Panc1 (cell line): ENCODE measurements around the gene CGN. TPM values are rescaled to one million over a fixed set of nuclear protein-coding genes. Genes with fewer than 3 reads are reported as not detected.

Experiments used
- ATAC-seq: fragments of 200-7000 bp; cut with Tn5 transposase; 2 replicates; pipeline ENCODE4 v1.9.1; 2020; ENCODE audit warnings: mild to moderate bottlenecking, moderate library complexity
- BruUV-seq: library from RNA; stranded (reverse); fragments of 400-500 nt; replicated peaks from 2 replicates; lab custom pipeline; 2021; lab: Mats Ljungman, UMichigan
- CTCF ChIA-PET: fragments of 300-600 bp; sonication (Branson Sonifier 250); formaldehyde crosslinking; loops from one replicate; lab custom pipeline; 2022; ENCODE audit warnings: antibody characterized with exemption; lab: Charles Lee
- POLR2A ChIA-PET: fragments of 300-600 bp; sonication (Branson Sonifier 250); formaldehyde crosslinking; loops from one replicate; lab custom pipeline; 2022; ENCODE audit warnings: antibody characterized with exemption; lab: Charles Lee
- DNase-seq: peaks from one replicate; pipeline ENCODE4 v3.0.0-alpha.2; 2010; ENCODE audit warnings: low read depth, low spot score
- H3K27ac ChIP-seq: 2 replicates; pipeline ENCODE4 v1.5.1; 2011; ENCODE audit warnings: mild to moderate bottlenecking, low read length, inconsistent platforms
- H3K27me3 ChIP-seq: fragments of 200-500 bp; sonication (Bioruptor generic); 2 replicates; pipeline ENCODE4 v1.6.0; 2014; ENCODE audit warnings: low read length, inconsistent platforms; ENCODE audit not compliant: control insufficient read depth, insufficient read depth
- H3K36me3 ChIP-seq: fragments of 200-500 bp; sonication (Bioruptor generic); 2 replicates; pipeline ENCODE4 v1.5.1; 2014; ENCODE audit warnings: inconsistent platforms, mild to moderate bottlenecking, low read length, moderate library complexity; ENCODE audit not compliant: control insufficient read depth, insufficient read depth
- H3K4me1 ChIP-seq: 2 replicates; pipeline ENCODE4 v1.5.1; 2011; ENCODE audit warnings: inconsistent platforms, mild to moderate bottlenecking, low read length, moderate library complexity; ENCODE audit not compliant: control insufficient read depth, insufficient read depth
- H3K4me3 ChIP-seq, 2 experiments: 2 replicates each; pipeline ENCODE4 v1.5.1; 2011 to 2012; ENCODE audit warnings: low read depth in 2 of 2, low read length in 2 of 2, mild to moderate bottlenecking in 2 of 2, inconsistent platforms in 1 of 2, moderate library complexity in 1 of 2
- H3K9me3 ChIP-seq: fragments of 200-500 bp; sonication (Bioruptor generic); 2 replicates; pipeline ENCODE4 v1.5.1; 2014; ENCODE audit warnings: low read depth, mild to moderate bottlenecking, inconsistent platforms, low read length, moderate library complexity; ENCODE audit not compliant: control insufficient read depth, insufficient read depth
- CTCF ChIP-seq: fragments of 450-650 bp; IDR thresholded peaks from 2 replicates; pipeline ENCODE4 v1.5.1; 2017; ENCODE audit warnings: mild to moderate bottlenecking
- POLR2AphosphoS5 ChIP-seq: IDR thresholded peaks from 2 replicates; pipeline ENCODE4 v1.6.1; 2012; ENCODE audit warnings: mild to moderate bottlenecking, low read depth, low read length, moderate library complexity
- REST ChIP-seq, 2 experiments: IDR thresholded peaks; 2 replicates each; pipeline ENCODE4 v1.6.1; 2011 to 2012; ENCODE audit warnings: low read depth in 2 of 2, control low read depth in 1 of 2, low read length in 1 of 2, mild to moderate bottlenecking in 1 of 2, moderate library complexity in 1 of 2; ENCODE audit not compliant: insufficient read depth in 1 of 2
- SIN3A ChIP-seq: IDR thresholded peaks from 2 replicates; pipeline ENCODE4 v1.6.1; 2012; ENCODE audit warnings: low read depth, mild to moderate bottlenecking, low read length, moderate library complexity, borderline replicate concordance; ENCODE audit not compliant: insufficient read depth
- TCF7L2 ChIP-seq: IDR thresholded peaks from 2 replicates; pipeline ENCODE4 v1.6.1; 2011; ENCODE audit warnings: mild to moderate bottlenecking, low read depth, low read length, inconsistent platforms
- in situ Hi-C: cut with HindIII; loops from 2 replicates; pipeline ENCODE4 v1.10.0; 2016; ENCODE audit warnings: low sequenced_read_pairs, low pct_unique_long_range_greater_than_20kb
- intact Hi-C: fragments of 100-400 bp; cut with micrococcal nuclease; formaldehyde crosslinking; loops from one replicate; pipeline ENCODE4 v1.10.0; 2022; ENCODE audit not compliant: unreplicated experiment
- total RNA-seq: library from RNA; stranded (reverse); gene quantifications from one replicate; pipeline ENCODE4 v1.2.1, GENCODE V29; 2021; ENCODE audit not compliant: unreplicated experiment

Gene CGN
- total RNA-seq, 1 experiment from 2014 or later = 10.2 TPM

- no peak for DNase-seq
- POLR2A ChIA-PET = no interaction called here
- TF ChIP-seq TCF7L2 (no peak), POLR2AphosphoS5 (no peak), CTCF (no peak), SIN3A (no peak), REST (IDR thresholded peaks at IDR 0.05; ENCODE audit: insufficient read depth in 1 of 2, low read depth in 2 of 2, low read length in 1 of 2) (no peak)
- CTCF ChIA-PET = no interaction called here
- no peak for ATAC-seq
- Histone ChIP-seq H3K27ac (no peak overlapping the region), H3K36me3 (no peaks in the 10 kb centered on the region), H3K27me3 (no peaks in the 10 kb centered on the region), H3K4me1 (peaks cover 26% of the 10 kb centered on the region), H3K4me3 (no peak overlapping the region), H3K9me3 (no peaks in the 10 kb centered on the region)
- intact Hi-C loops = no loop called here
- no TSS peak for BruUV-seq
- in situ Hi-C loops = no loop called here
These were observed 44.9 kb downstream of the CGN start for GRCh38 chr1:151556052-151556451.

- BruUV-seq = no TSS peak
- in situ Hi-C loops = no loop called here
- POLR2A ChIA-PET = no interaction called here
- Histone ChIP-seq H3K4me1 (peaks cover 7% of the 10 kb centered on the region), H3K27me3 (no peaks in the 10 kb centered on the region), H3K4me3 (no peak overlapping the region), H3K27ac (no peak overlapping the region), H3K36me3 (no peaks in the 10 kb centered on the region; the same call in 1 of the 2 replicates), H3K9me3 (no peaks in the 10 kb centered on the region)
- TF ChIP-seq TCF7L2 (no peak), POLR2AphosphoS5 (no peak), REST (IDR thresholded peaks at IDR 0.05; ENCODE audit: insufficient read depth in 1 of 2, low read depth in 2 of 2, low read length in 1 of 2) (no peak), CTCF (no peak), SIN3A (no peak)
- intact Hi-C loops = no loop called here
- ATAC-seq (no peak), DNase-seq (no peak)
- CTCF ChIA-PET = no interaction called here
These were observed 51.5 kb downstream of the CGN start for GRCh38 chr1:151562661-151563060.
